Activated CD8-positive, alpha-beta T cell treated with anti-CD3 and anti-CD28 coated beads, Interleukin-2, amount 10 ng/mL, durations not matched to agents 7 days and 5 days (primary cell): ENCODE data around the gene MIOS. TPM values are rescaled to one million over a fixed set of nuclear protein-coding genes. Genes with fewer than 3 reads are reported as not detected.
"Not testable (repeated sequence)": the region's sequence is repeated elsewhere in the genome, so short reads cannot be mapped to it uniquely, and the experiment has no call there.

Experiments
- ATAC-seq: fragments of 150-1000 bp; cut with Tn5 transposase; one replicate; pipeline ENCODE4 v1.10.0; 2021; ENCODE audit warnings: moderate library complexity
- CTCF ChIA-PET: fragments of 350-600 bp; sonication (Branson Sonifier 250); formaldehyde crosslinking; loops from one replicate; lab custom pipeline; 2021; ENCODE audit warnings: antibody characterized with exemption; lab: Charles Lee
- POLR2A ChIA-PET: fragments of 350-600 bp; sonication (Branson Sonifier 250); formaldehyde crosslinking; loops from one replicate; lab custom pipeline; 2021; ENCODE audit warnings: antibody characterized with exemption; lab: Charles Lee
- DNase-seq: peaks from one replicate; pipeline ENCODE4 v3.0.0-alpha.2; 2020
- H3K27ac Mint-ChIP-seq: one replicate; pipeline ENCODE4 v1.8.0; 2021; ENCODE audit warnings: mild to moderate bottlenecking, mixed read lengths
- H3K27me3 Mint-ChIP-seq: one replicate; pipeline ENCODE4 v1.8.0; 2021; ENCODE audit warnings: low read depth, mixed read lengths
- H3K36me3 Mint-ChIP-seq: one replicate; pipeline ENCODE4 v1.8.0; 2021; ENCODE audit warnings: low read depth, mixed read lengths
- H3K4me1 Mint-ChIP-seq: one replicate; pipeline ENCODE4 v1.8.0; 2021; ENCODE audit warnings: low read depth, mixed read lengths
- H3K4me3 Mint-ChIP-seq: one replicate; pipeline ENCODE4 v1.8.0; 2021; ENCODE audit warnings: mild to moderate bottlenecking, mixed read lengths
- H3K9me3 Mint-ChIP-seq: one replicate; pipeline ENCODE4 v1.8.0; 2022; ENCODE audit warnings: mixed read lengths; ENCODE audit not compliant: insufficient read depth
- total RNA-seq, 2 experiments: library from RNA; stranded (reverse); gene quantifications; one replicate each; pipeline ENCODE4 v1.2.3, GENCODE V29; 2021

The MIOS gene
- total RNA-seq, 2 experiments from 2014 or later: 37.1 to 39.8 TPM

- H3K4me1 Mint-ChIP-seq: peaks cover 16% of the 10 kb centered on the region
- no peaks in the 10 kb centered on the region for H3K27me3 Mint-ChIP-seq
- POLR2A ChIA-PET: interaction anchor here (0.9 kb wide), 1 partner anchor 12 kb away, joined by 3 read pairs; no protein-coding TSS in a partner anchor
- CTCF ChIA-PET: interaction anchor here (0.7 to 1.0 kb wide), 3 partner anchors 8 to 415 kb away, joined by 3 read pairs; no protein-coding TSS in a partner anchor
- H3K36me3 Mint-ChIP-seq: peaks cover 22% of the 10 kb centered on the region
- no peak overlapping the region for H3K27ac Mint-ChIP-seq
- H3K4me3 Mint-ChIP-seq: no peak overlapping the region
- peak; percentile 36 for DNase-seq
- ATAC-seq: no peak
- H3K9me3 Mint-ChIP-seq: peaks cover 13% of the 10 kb centered on the region
Observed at GRCh38 chr7:7653593-7654187, 87.0 kb downstream of the MIOS start.

DNA sequence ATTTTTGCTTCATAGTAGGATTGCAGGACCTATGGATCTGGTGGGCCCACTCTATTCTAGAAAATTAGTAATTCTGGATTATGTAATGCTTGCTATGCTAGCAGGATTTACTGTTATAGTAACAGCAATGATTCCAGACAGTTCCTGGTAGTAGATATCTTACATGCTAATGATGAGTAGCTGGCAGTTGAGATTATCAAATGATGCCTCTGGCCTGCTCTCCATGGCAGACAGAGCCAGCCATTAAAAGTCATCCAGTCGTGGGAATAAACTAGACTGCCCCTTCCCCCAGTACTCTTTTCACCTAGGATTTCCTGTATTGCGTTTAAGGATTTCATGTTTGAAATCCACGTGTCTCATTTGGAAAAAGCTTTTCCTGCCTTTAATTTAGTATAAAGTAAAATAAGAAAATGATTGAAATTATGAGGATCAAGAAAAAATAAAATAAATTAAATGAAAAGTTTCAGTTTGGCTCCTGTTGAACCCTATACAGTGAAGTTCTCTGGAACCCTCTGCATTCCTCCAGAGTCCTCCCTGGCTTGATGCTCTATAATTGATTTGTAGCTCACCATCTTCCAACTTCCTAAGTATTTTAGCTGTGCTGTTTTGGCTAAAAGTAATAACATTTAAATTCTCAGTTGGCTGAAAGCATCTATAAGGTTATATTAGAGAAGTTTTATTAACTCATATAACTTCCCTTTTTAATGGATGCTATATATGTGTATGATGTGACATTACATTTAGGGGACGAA is 88.5 kb downstream of the MIOS start:
- Mint-ChIP-seq H3K4me3 (no peak overlapping the region), H3K36me3 (peaks cover 34% of the 10 kb centered on the region), H3K27me3 (no peaks in the 10 kb centered on the region), H3K27ac (no peak overlapping the region), H3K9me3 (peaks cover 21% of the 10 kb centered on the region), H3K4me1 (peaks cover 16% of the 10 kb centered on the region)
- ChIA-PET CTCF (interaction anchor here (1.7 to 1.8 kb wide), 2 partner anchors 14 to 26 kb away, joined by 7 read pairs; partner anchors contain the start of gene UMAD1), POLR2A (no interaction called here)
- no peak for ATAC-seq
- no peak for DNase-seq

DNA sequence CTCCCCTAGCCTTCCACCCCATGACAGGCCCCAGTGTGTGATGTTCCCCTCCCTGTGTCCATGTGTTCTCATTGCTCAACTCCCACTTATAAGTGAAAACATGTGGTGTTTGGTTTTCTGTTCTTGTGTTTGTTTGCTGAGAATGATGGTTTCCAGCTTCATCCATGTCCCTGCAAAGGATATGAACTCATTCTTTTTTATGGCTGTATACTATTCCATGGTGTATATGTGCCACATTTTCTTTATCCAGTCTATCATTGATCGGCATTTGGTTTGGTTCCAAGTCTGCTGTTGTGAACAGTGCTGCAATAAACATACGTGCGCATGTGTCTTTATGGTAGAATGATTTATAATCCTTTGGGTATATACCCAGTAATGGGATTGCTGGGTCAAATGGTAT is 89.8 kb downstream of the MIOS start:
- H3K4me3 Mint-ChIP-seq, H3K27me3 Mint-ChIP-seq, ATAC-seq, POLR2A ChIA-PET, H3K27ac Mint-ChIP-seq, DNase-seq: not testable (repeated sequence)
- CTCF ChIA-PET: interaction anchor here (0.6 to 1.8 kb wide), 2 partner anchors 16 to 83 kb away, joined by 3 to 7 read pairs; partner anchors contain the start of gene UMAD1
- peaks cover 18% of the 10 kb centered on the region for H3K4me1 Mint-ChIP-seq
- peaks cover 21% of the 10 kb centered on the region for H3K9me3 Mint-ChIP-seq
- peaks cover 41% of the 10 kb centered on the region for H3K36me3 Mint-ChIP-seq

Other genes with a start within 250 kb of the MIOS start
- not detected for gene COL28A1, start 31.0 kb upstream of the MIOS start, total RNA-seq
- gene UMAD1, start 73.9 kb downstream of the MIOS start, total RNA-seq: 10 to 100 TPM; 11.9 to 12.3 TPM
- 100 to 1,000 TPM; 117 TPM for gene RPA3, start 151.7 kb downstream of the MIOS start, total RNA-seq